WTC11 (cell line): Measurements from ENCODE around the gene SLC16A9. TPM values are rescaled to one million over a fixed set of nuclear protein-coding genes. Genes with fewer than 3 reads are reported as not detected.

Experiments used
- ATAC-seq: fragments of 200-7000 bp; cut with Tn5 transposase; 2 replicates; pipeline ENCODE4 v1.10.0; 2021; ENCODE audit warnings: mild to moderate bottlenecking, moderate library complexity
- CTCF ChIA-PET: fragments of 300-600 bp; sonication (Branson Sonifier 250); formaldehyde crosslinking; loops from one replicate; lab custom pipeline; 2021; ENCODE audit warnings: antibody characterized with exemption; lab: Charles Lee
- POLR2A ChIA-PET: fragments of 350-600 bp; sonication (Branson Sonifier 250); formaldehyde crosslinking; loops from one replicate; lab custom pipeline; 2021; ENCODE audit warnings: antibody characterized with exemption; lab: Charles Lee
- DNase-seq: peaks from one replicate; pipeline ENCODE4 v3.0.0; 2021; ENCODE audit warnings: low spot score
- H3K27ac Mint-ChIP-seq: 2 replicates; pipeline ENCODE4 v1.8.0; 2021; ENCODE audit warnings: mixed read lengths
- H3K27me3 Mint-ChIP-seq: 2 replicates; pipeline ENCODE4 v1.8.0; 2021; ENCODE audit warnings: low read depth, mild to moderate bottlenecking, moderate library complexity, mixed read lengths
- H3K36me3 Mint-ChIP-seq: 2 replicates; pipeline ENCODE4 v1.8.0; 2021; ENCODE audit warnings: mixed read lengths
- H3K4me1 Mint-ChIP-seq: 2 replicates; pipeline ENCODE4 v1.8.0; 2022; ENCODE audit warnings: mixed read lengths
- H3K4me3 Mint-ChIP-seq: 2 replicates; pipeline ENCODE4 v1.8.0; 2021; ENCODE audit warnings: mild to moderate bottlenecking, moderate library complexity, mixed read lengths
- H3K9me3 Mint-ChIP-seq: 2 replicates; pipeline ENCODE4 v1.8.0; 2021; ENCODE audit warnings: mixed read lengths
- AR ChIP-seq: fragments of 250-450 bp; sonication (Bioruptor Pico); IDR thresholded peaks from 2 replicates; pipeline ENCODE4 v1.9.0; 2021; ENCODE audit warnings: mild to moderate bottlenecking
- ATF3 ChIP-seq: sonication (generic); formaldehyde crosslinking; conservative IDR thresholded peaks from 2 replicates; pipeline ENCODE4 v1.8.1; 2022; ENCODE audit warnings: mild to moderate bottlenecking, missing genetic modification reagents
- CREM ChIP-seq: sonication (generic); formaldehyde crosslinking; IDR thresholded peaks from 2 replicates; pipeline ENCODE4 v1.8.1; 2022; ENCODE audit warnings: mild to moderate bottlenecking, missing genetic modification reagents, moderate library complexity
- NFE2L1 ChIP-seq: sonication (generic); formaldehyde crosslinking; IDR thresholded peaks from 2 replicates; pipeline ENCODE4 v1.8.1; 2023; ENCODE audit warnings: missing genetic modification reagents
- TEAD1 ChIP-seq: sonication (generic); formaldehyde crosslinking; IDR thresholded peaks from 2 replicates; pipeline ENCODE4 v1.8.0; 2022; ENCODE audit warnings: mild to moderate bottlenecking, missing genetic modification reagents
- TEAD4 ChIP-seq: sonication (generic); formaldehyde crosslinking; IDR thresholded peaks from 2 replicates; pipeline ENCODE4 v1.8.0; 2022; ENCODE audit warnings: mild to moderate bottlenecking, missing genetic modification reagents
- ZNF396 ChIP-seq: fragments of 250-450 bp; sonication (Bioruptor Pico); IDR thresholded peaks from 2 replicates; pipeline ENCODE4 v1.8.0; 2021; ENCODE audit warnings: mild to moderate bottlenecking, moderate library complexity, borderline replicate concordance
- ZNF532 ChIP-seq: fragments of 250-450 bp; sonication (Bioruptor Pico); IDR thresholded peaks from 2 replicates; pipeline ENCODE4 v1.9.0; 2021; ENCODE audit warnings: mild to moderate bottlenecking, borderline replicate concordance
- total RNA-seq: library from RNA; stranded (reverse); gene quantifications from 3 replicates; pipeline ENCODE4 v1.2.3, GENCODE V29; 2021
- TF ChIP-seq, protein P1 (sequence below): sonication (generic); formaldehyde crosslinking; IDR thresholded peaks from 2 replicates; pipeline ENCODE4 v1.8.0; 2023; ENCODE audit warnings: missing genetic modification reagents
- TF ChIP-seq, protein P2 (sequence below): sonication (generic); formaldehyde crosslinking; IDR thresholded peaks from 2 replicates; pipeline ENCODE4 v1.8.1; 2022; ENCODE audit warnings: missing genetic modification reagents, borderline replicate concordance
- TF ChIP-seq, protein P3 (sequence below): fragments of 200-600 bp; IDR thresholded peaks from 2 replicates; pipeline ENCODE4 v1.8.0; 2022; ENCODE audit warnings: antibody characterized with exemption

Gene SLC16A9
- total RNA-seq, 1 experiment from 2014 or later = 4.0 TPM

GRCh38 chr10:59627366-59628018 is 82.2 kb downstream of the SLC16A9 start (continued):
- TF ChIP-seq AR (CRISPR knock-in tag) = no peak

- peak; percentile 13 for ATAC-seq
- peaks cover 18% of the 10 kb centered on the region for H3K4me1 Mint-ChIP-seq
- DNase-seq = no peak
- ChIA-PET POLR2A (interaction anchor here (0.7 kb wide), 1 partner anchor 204 kb away, joined by 3 read pairs; no protein-coding TSS in a partner anchor), CTCF (interaction anchor here (0.6 to 6.2 kb wide), 21 partner anchors 8 to 792 kb away, joined by 3 to 66 read pairs (median 4); no protein-coding TSS in a partner anchor)
- H3K9me3 Mint-ChIP-seq = peaks cover 3% of the 10 kb centered on the region; the same call in 1 of the 2 replicates
- H3K4me3 Mint-ChIP-seq = no peak overlapping the region; the same call in 1 of the 2 replicates
- no peaks in the 10 kb centered on the region for H3K36me3 Mint-ChIP-seq
- H3K27me3 Mint-ChIP-seq = no peaks in the 10 kb centered on the region
- H3K27ac Mint-ChIP-seq = peak overlapping the region; percentile 91; the same call in 1 of the 2 replicates
- TF ChIP-seq NFE2L1 (no peak), ZNF396 (no peak), TEAD4 (CRISPR knock-in tag) (no peak), CREM (CRISPR knock-in tag) (no peak), ZNF532 (CRISPR knock-in tag) (no peak)
- TF ChIP-seq, protein P1, sequence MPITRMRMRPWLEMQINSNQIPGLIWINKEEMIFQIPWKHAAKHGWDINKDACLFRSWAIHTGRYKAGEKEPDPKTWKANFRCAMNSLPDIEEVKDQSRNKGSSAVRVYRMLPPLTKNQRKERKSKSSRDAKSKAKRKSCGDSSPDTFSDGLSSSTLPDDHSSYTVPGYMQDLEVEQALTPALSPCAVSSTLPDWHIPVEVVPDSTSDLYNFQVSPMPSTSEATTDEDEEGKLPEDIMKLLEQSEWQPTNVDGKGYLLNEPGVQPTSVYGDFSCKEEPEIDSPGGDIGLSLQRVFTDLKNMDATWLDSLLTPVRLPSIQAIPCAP (CRISPR knock-in tag) = no peak
- TF ChIP-seq, protein P2, sequence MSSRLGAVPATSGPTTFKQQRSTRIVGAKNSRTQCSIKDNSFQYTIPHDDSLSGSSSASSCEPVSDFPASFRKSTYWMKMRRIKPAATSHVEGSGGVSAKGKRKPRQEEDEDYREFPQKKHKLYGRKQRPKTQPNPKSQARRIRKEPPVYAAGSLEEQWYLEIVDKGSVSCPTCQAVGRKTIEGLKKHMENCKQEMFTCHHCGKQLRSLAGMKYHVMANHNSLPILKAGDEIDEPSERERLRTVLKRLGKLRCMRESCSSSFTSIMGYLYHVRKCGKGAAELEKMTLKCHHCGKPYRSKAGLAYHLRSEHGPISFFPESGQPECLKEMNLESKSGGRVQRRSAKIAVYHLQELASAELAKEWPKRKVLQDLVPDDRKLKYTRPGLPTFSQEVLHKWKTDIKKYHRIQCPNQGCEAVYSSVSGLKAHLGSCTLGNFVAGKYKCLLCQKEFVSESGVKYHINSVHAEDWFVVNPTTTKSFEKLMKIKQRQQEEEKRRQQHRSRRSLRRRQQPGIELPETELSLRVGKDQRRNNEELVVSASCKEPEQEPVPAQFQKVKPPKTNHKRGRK (CRISPR knock-in tag) = no peak
These were observed 83.2 kb downstream of the SLC16A9 start for GRCh38 chr10:59626523-59626869.

DNA sequence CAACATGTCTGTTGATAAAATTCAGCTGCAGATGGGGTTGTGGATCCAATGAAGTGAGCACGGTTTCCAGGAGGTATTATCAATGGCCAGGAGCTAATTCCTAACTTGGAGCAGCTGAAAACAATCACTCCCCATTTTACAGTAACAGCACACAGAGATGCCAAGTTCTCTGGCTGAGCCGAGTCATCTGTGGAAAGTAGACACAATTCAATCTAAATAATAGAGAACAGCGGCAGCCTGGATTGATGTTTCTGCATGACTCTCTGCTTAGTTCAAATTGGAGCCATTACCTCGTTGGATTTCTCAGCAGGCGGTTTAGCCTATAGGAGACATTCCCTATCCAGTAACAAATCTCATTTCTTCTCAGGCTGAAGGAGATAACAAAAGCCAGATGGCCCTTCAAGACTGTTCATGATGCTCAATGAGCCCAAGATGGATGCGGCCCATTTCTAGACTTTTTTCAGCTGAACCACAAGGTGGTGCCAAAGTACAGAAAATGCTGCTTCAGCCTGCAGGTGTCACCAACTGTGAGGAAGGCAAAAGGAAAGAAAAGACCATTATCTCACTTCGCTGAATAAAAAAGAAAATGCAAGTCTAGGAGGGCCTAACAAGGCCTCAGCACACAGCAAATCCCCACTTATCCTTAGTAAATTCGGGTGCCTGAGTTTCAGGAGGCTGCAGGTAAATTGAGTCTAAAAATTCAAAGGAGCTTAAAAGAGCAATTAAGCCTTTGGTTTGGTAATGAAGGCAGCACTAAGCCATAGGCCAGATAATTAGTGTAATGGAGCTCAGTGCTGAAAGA is 83.7 kb downstream of the SLC16A9 start:
- peak overlapping the region; percentile 91 for H3K27ac Mint-ChIP-seq
- H3K4me3 Mint-ChIP-seq = no peak overlapping the region; the same call in 1 of the 2 replicates
- DNase-seq = peak; percentile 22

More for the DNA sequence above, 83.7 kb downstream of the SLC16A9 start:
- TF ChIP-seq TEAD1 (CRISPR knock-in tag) (0 out of 2 replicates have a peak, but pooled peaks have one; percentile 25), ATF3 (CRISPR knock-in tag) (no peak)
- TF ChIP-seq, protein P3, sequence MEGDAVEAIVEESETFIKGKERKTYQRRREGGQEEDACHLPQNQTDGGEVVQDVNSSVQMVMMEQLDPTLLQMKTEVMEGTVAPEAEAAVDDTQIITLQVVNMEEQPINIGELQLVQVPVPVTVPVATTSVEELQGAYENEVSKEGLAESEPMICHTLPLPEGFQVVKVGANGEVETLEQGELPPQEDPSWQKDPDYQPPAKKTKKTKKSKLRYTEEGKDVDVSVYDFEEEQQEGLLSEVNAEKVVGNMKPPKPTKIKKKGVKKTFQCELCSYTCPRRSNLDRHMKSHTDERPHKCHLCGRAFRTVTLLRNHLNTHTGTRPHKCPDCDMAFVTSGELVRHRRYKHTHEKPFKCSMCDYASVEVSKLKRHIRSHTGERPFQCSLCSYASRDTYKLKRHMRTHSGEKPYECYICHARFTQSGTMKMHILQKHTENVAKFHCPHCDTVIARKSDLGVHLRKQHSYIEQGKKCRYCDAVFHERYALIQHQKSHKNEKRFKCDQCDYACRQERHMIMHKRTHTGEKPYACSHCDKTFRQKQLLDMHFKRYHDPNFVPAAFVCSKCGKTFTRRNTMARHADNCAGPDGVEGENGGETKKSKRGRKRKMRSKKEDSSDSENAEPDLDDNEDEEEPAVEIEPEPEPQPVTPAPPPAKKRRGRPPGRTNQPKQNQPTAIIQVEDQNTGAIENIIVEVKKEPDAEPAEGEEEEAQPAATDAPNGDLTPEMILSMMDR = peak; percentile 72
- TF ChIP-seq, all 79 proteins: peak for 2
- Mint-ChIP-seq H3K36me3 (no peaks in the 10 kb centered on the region), H3K27me3 (no peaks in the 10 kb centered on the region), H3K4me1 (peaks cover 18% of the 10 kb centered on the region), H3K9me3 (peaks cover 3% of the 10 kb centered on the region; the same call in 1 of the 2 replicates)
- CTCF ChIA-PET = interaction anchor here (0.6 to 6.2 kb wide), 23 partner anchors 9 to 792 kb away, joined by 3 to 66 read pairs (median 4); no protein-coding TSS in a partner anchor
- ATAC-seq = peak; percentile 85
- POLR2A ChIA-PET = interaction anchor here (0.7 kb wide), 1 partner anchor 205 kb away, joined by 3 read pairs; no protein-coding TSS in a partner anchor
